Measurements from ENCODE around the gene SYT14. TPM values are rescaled to one million over a fixed set of nuclear protein-coding genes. Genes with fewer than 3 reads are reported as not detected.

Gene SYT14
- polyA plus RNA-seq, 1 donor, result 1.7 TPM

GRCh38 chr1:210201681-210202080, 263.7 kb downstream of the SYT14 start:
- no peak for DNase-seq (ENCODE audit: low read depth)

- DNase-seq (ENCODE audit: low read depth), result no peak
Measured at GRCh38 chr1:210207597-210208450, 269.8 kb downstream of the SYT14 start.

- DNase-seq (ENCODE audit: low read depth), result no peak
Measured at GRCh38 chr1:210213335-210213734, 275.3 kb downstream of the SYT14 start.

GRCh38 chr1:210214573-210215409, 276.8 kb downstream of the SYT14 start:
- no peak for DNase-seq (ENCODE audit: low read depth)

GRCh38 chr1:210217482-210217881, 279.5 kb downstream of the SYT14 start:
- DNase-seq (ENCODE audit: low read depth), result no peak

GRCh38 chr1:210218047-210218446, 280.0 kb downstream of the SYT14 start:
- no peak for DNase-seq (ENCODE audit: low read depth)

Other genes starting within 250 kb of the SYT14 start
- not detected for gene HSD11B1, start 233.4 kb upstream of the SYT14 start, polyA plus RNA-seq (ENCODE audit: insufficient read length)
- 3.1 TPM for gene TRAF3IP3, start 182.2 kb upstream of the SYT14 start, polyA plus RNA-seq (ENCODE audit: insufficient read length)
- 2.3 TPM for gene C1orf74, start 153.7 kb upstream of the SYT14 start, polyA plus RNA-seq (ENCODE audit: insufficient read length)
- gene IRF6, start 132.1 kb upstream of the SYT14 start, polyA plus RNA-seq (ENCODE audit: insufficient read length), result 0.34 TPM
- gene UTP25, start 110.2 kb upstream of the SYT14 start, polyA plus RNA-seq (ENCODE audit: insufficient read length), result 6.1 TPM